ENCODE data around the gene OR51F1. TPM values are rescaled to one million over a fixed set of nuclear protein-coding genes. Genes with fewer than 3 reads are reported as not detected.

Gene OR51F1
- total and polyA plus RNA-seq, 2 of the 4 experiments (the other 2 are of a cell fraction), result not detected

DNA sequence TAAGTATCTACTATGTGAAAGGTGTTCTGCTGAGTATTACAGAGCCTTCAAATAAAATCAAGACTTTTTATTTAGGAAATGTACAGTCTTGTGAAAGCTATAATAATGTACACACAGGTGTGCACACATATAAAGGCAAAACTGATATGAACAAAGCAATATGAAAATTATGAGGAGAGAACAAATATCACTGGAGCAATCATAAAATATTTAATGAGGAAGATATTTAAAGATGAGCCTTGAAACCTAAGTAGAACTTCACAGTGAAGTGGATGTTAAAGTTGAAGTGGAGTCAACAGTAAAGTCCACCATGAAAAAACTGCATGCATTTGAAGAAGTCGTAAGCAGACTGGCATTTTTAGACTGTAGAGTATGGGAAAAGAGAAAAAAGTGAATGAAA, 18.5 kb downstream of the OR51F1 start:
- H3K23ac ChIP-seq (ENCODE audit: low read depth, low read length), result no peak overlapping the region
- in situ Hi-C loops (cut with MboI; ENCODE audit: low sequenced_read_pairs) (no loop called here), intact Hi-C loops (cut with micrococcal nuclease) (no loop called here), dilution Hi-C loops (cut with HindIII; ENCODE audit: low sequenced_read_pairs, unreplicated experiment) (no loop called here)
- no peaks in the 10 kb centered on the region for H3K27me3 ChIP-seq (ENCODE audit: control insufficient read depth, insufficient read depth, low read length)
- no peak overlapping the region for H3K9ac ChIP-seq (ENCODE audit: low read depth, low read length)
- H3K4me3 ChIP-seq (ENCODE audit: insufficient read depth, low read depth, low read length), result no peak overlapping the region
- H4K91ac ChIP-seq (ENCODE audit: insufficient read depth, low read depth, low read length), result no peak overlapping the region
- no peak overlapping the region for H3K18ac ChIP-seq (ENCODE audit: low read depth, low read length)
- no peak overlapping the region for H3K14ac ChIP-seq (replicated peaks; ENCODE audit: low read depth, low read length)
- no peak overlapping the region for H3K56ac ChIP-seq (ENCODE audit: extremely low read depth, insufficient read depth, low read length)
- H3K4me1 ChIP-seq (ENCODE audit: control insufficient read depth, insufficient read depth, low read length), result no peaks in the 10 kb centered on the region
- H2BK20ac ChIP-seq (ENCODE audit: low read depth, low read length), result no peak overlapping the region
- no peak overlapping the region for H2BK5ac ChIP-seq (ENCODE audit: low read depth, low read length, poor library complexity, severe bottlenecking)
- no CpG with 5 or more reads among the region's 1 CpG for WGBS, 2 experiments (ENCODE audit: extremely low coverage in 2 of 2, insufficient read length in 1 of 2)
- TF ChIP-seq POLR2A (IDR thresholded peaks at IDR 0.05; ENCODE audit: low read depth, low read length), result no peak
- TF ChIP-seq FOS (IDR thresholded peaks at IDR 0.05; ENCODE audit: low read depth, low read length), result no peak
- no peak overlapping the region for H2AK5ac ChIP-seq (ENCODE audit: low read depth, low read length)
- H2BK15ac ChIP-seq (ENCODE audit: low read depth, low read length), result no peak overlapping the region
- no peak overlapping the region for H3K4ac ChIP-seq (ENCODE audit: low read depth, low read length)
- no peak for DNase-seq
- no peaks in the 10 kb centered on the region for H3K79me1 ChIP-seq (ENCODE audit: low read depth in 1 of 2, low read length in 2 of 2)
- ATAC-seq (ENCODE audit: low read depth), result no peak
- H3K27ac ChIP-seq (ENCODE audit: insufficient read depth, low read length), result no peak overlapping the region
- no peak overlapping the region for H3K4me2 ChIP-seq (ENCODE audit: low read depth, low read length)
- ChIA-PET CTCF (no interaction called here), POLR2A (ENCODE audit: unreplicated experiment) (no interaction called here)
- H4K5ac ChIP-seq (ENCODE audit: low read depth, low read length), result no peak overlapping the region
- no peaks in the 10 kb centered on the region for H3K36me3 ChIP-seq (ENCODE audit: control insufficient read depth, insufficient read depth, low read length)
- BruUV-seq (replicated peaks), result no TSS peak
- no peak overlapping the region for H2AFZ ChIP-seq (replicated peaks; ENCODE audit: low read length, poor library complexity)
- no peaks in the 10 kb centered on the region for H3K9me3 ChIP-seq (ENCODE audit: control insufficient read depth, insufficient read depth, low read length)
- no peak overlapping the region for H4K8ac ChIP-seq (ENCODE audit: low read depth in 2 of 2, low read length in 2 of 2)
- no peaks in the 10 kb centered on the region for H4K20me1 ChIP-seq (ENCODE audit: insufficient read depth, low read length)
- H2BK120ac ChIP-seq (ENCODE audit: low read depth, low read length), result no peak overlapping the region
- no peak overlapping the region for H2AK9ac ChIP-seq (replicated peaks; ENCODE audit: low read depth, low read length, poor library complexity)
- H3K9me1 ChIP-seq (ENCODE audit: insufficient read depth, low read length), result no peaks in the 10 kb centered on the region
